RWPE2 (cell line): ENCODE measurements around the gene C10orf95.
"Not testable (repeated sequence)": the region's sequence is repeated elsewhere in the genome, so short reads cannot be mapped to it uniquely, and the experiment has no call there.

Experiments used
- ATAC-seq: fragments of 200-7000 bp; cut with Tn5 transposase; 3 replicates; pipeline ENCODE4 v1.9.1; 2021; ENCODE audit warnings: low read depth
- DNase-seq: peaks from one replicate; pipeline ENCODE4 v3.0.0-alpha.2; 2020; ENCODE audit warnings: low spot score
- H3K27ac ChIP-seq: fragments of 450-650 bp; 2 replicates; pipeline ENCODE4 v1.5.1; 2017; ENCODE audit warnings: mild to moderate bottlenecking; ENCODE audit not compliant: poor library complexity, severe bottlenecking
- H3K27me3 ChIP-seq: fragments of 250-450 bp; sonication (Bioruptor Pico); 2 replicates; pipeline ENCODE4 v1.5.1; 2021; ENCODE audit warnings: mild to moderate bottlenecking, moderate library complexity; ENCODE audit not compliant: insufficient read depth, poor library complexity, severe bottlenecking
- H3K36me3 ChIP-seq: fragments of 250-450 bp; sonication (Bioruptor Pico); 2 replicates; pipeline ENCODE4 v1.5.1; 2020; ENCODE audit warnings: low read depth, mild to moderate bottlenecking, moderate library complexity
- H3K4me1 ChIP-seq: fragments of 250-450 bp; sonication (Bioruptor Pico); 2 replicates; pipeline ENCODE4 v1.5.1; 2021; ENCODE audit warnings: mild to moderate bottlenecking, moderate library complexity; ENCODE audit not compliant: insufficient read depth, poor library complexity, severe bottlenecking
- H3K4me3 ChIP-seq: fragments of 250-450 bp; sonication (Bioruptor Pico); 2 replicates; pipeline ENCODE4 v1.5.1; 2021; ENCODE audit warnings: mild to moderate bottlenecking, moderate library complexity; ENCODE audit not compliant: severe bottlenecking
- H3K9me3 ChIP-seq: fragments of 250-450 bp; sonication (Bioruptor Pico); 2 replicates; pipeline ENCODE4 v1.5.1; 2021; ENCODE audit warnings: mild to moderate bottlenecking, moderate library complexity; ENCODE audit not compliant: severe bottlenecking
- CTCF ChIP-seq: fragments of 450-650 bp; IDR thresholded peaks from one replicate; pipeline ENCODE4 v1.5.1; 2017; ENCODE audit warnings: mild to moderate bottlenecking, moderate library complexity; ENCODE audit not compliant: poor library complexity, severe bottlenecking

The C10orf95 gene

GRCh38 chr10:102460836-102461186 lies 9.5 kb upstream of the C10orf95 start:
- peak; percentile 9; the same call in 2 of the 3 replicates for ATAC-seq
- Histone ChIP-seq H3K27ac (no peak overlapping the region), H3K4me1 (peaks cover 8% of the 10 kb centered on the region), H3K36me3 (peaks cover under 1% of the 10 kb centered on the region; the same call in 1 of the 2 replicates), H3K4me3 (peak overlapping the region; percentile 39), H3K27me3 (no peaks in the 10 kb centered on the region), H3K9me3 (no peaks in the 10 kb centered on the region)
- TF ChIP-seq CTCF: no peak
- DNase-seq: no peak

DNA sequence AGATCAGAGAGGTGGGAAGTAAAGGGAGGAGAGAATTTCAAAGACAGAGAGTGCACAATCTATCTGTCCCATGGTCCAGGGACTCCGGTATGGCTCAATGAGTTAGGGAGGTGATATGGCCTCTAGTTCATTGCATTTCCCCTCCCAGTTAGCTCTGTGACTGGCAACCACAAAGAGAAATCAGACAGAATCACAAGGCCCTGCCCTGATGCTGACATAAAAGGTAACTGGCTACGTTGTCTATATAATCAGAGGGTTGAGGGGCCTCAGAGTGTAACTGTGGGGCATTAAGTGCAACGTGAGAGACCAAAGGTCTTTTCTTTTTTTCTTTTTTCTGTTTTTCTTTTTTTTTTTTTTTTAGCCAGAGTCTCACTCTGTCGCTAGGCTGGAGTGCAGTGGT lies 7.3 kb upstream of the C10orf95 start:
- no peak for TF ChIP-seq CTCF
- Histone ChIP-seq H3K9me3 (no peaks in the 10 kb centered on the region), H3K4me3 (no peak overlapping the region), H3K36me3 (peaks cover 8% of the 10 kb centered on the region), H3K27ac (no peak overlapping the region), H3K4me1 (peaks cover 11% of the 10 kb centered on the region), H3K27me3 (no peaks in the 10 kb centered on the region)
- no peak for ATAC-seq
- no peak for DNase-seq

- Histone ChIP-seq H3K4me3 (no peak overlapping the region), H3K27me3 (no peaks in the 10 kb centered on the region), H3K4me1 (peaks cover 17% of the 10 kb centered on the region), H3K9me3 (no peaks in the 10 kb centered on the region), H3K27ac (no peak overlapping the region), H3K36me3 (peaks cover 14% of the 10 kb centered on the region)
- no peak for ATAC-seq
- no peak for TF ChIP-seq CTCF
- no peak for DNase-seq
Measured at GRCh38 chr10:102457591-102458150, 6.3 kb upstream of the C10orf95 start.

DNA sequence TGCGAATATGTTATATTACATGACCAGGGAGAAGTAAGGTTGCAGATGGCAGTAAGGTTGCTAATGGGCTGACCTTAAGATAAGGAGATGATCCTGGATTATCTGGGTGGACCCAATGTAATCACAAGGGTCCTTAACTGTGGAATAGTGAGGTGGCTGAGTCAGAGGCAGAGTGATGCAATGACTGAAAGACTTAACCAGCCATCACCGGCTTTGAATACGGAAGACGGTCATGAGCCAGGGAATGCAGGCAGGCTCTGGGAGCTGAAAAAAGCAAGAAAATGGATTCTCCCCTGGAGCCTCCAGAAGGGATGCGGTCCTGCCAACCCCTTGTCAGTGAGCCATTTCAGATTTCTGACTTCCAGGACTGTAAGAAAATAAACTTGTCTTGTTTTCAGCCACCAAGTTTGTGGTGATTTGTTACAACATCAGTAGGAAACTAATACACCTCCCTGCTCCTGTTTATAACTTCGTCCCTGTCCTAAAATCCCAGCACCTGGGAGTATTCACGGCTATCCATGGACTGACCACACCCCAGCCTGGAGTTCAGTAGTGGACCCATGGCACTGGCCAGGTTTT lies 4.6 kb upstream of the C10orf95 start:
- H3K36me3 ChIP-seq: peaks cover 21% of the 10 kb centered on the region
- no peak overlapping the region for H3K4me3 ChIP-seq
- H3K27ac ChIP-seq: peak overlapping the region; percentile 27
- ATAC-seq (peak; percentile 70; the same call in 2 of the 3 replicates), DNase-seq (no peak)
- H3K9me3 ChIP-seq: no peaks in the 10 kb centered on the region
- no peak for TF ChIP-seq CTCF
- peaks cover 18% of the 10 kb centered on the region for H3K4me1 ChIP-seq
- H3K27me3 ChIP-seq: no peaks in the 10 kb centered on the region

DNA sequence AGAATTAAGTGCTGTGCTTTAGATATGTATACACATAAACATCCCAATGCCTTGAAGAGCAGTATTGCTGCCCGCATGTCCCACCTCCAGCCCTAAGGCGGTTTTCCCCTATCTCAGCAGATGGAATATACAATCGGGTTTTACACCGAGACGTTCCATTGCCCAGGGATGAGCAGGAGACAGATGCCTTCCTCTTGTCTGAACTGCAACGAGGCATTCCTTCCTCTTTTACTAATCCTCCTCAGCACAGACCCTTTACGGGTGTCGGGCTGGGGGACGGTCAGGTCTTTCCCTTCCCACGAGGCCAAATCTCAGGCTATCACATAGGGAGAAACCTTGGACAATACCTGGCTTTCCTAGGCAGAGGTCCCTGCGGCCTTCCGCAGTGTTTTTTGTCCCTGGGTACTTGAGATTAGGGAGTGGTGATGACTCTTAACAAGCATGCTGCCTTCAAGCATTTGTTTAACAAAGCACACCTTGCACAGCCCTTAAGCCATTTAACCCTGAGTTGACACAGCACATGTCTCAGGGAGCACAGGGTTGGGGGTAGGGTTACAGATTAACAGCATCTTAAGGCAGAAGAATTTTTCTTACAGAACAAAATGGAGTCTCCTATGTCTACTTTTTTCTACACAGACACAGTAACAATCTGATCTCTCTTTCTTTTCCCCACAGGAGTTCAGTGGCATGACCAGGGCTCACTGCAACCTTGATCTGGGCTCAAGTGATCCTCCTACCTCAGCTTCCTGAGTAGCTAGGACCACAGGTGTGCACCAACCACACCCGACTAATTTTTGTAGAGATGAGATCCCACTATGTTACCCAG lies 3.5 kb upstream of the C10orf95 start:
- H3K4me3 ChIP-seq, H3K9me3 ChIP-seq, H3K27me3 ChIP-seq, DNase-seq, ATAC-seq: not testable (repeated sequence)
- Histone ChIP-seq H3K36me3 (peaks cover 21% of the 10 kb centered on the region), H3K27ac (peak overlapping the region; percentile 27), H3K4me1 (peaks cover 15% of the 10 kb centered on the region)
